Endothelial cell (in vitro differentiated cells): ENCODE measurements around the gene MACROD2. TPM values are rescaled to one million over a fixed set of nuclear protein-coding genes. Genes with fewer than 3 reads are reported as not detected.

ENCODE experiments used
- DNase-seq: peaks from one replicate; pipeline ENCODE4 v3.0.0; 2021; ENCODE audit warnings: low spot score
- H3K27ac Mint-ChIP-seq: one replicate; pipeline ENCODE4 v1.8.0; 2021; ENCODE audit warnings: mixed read lengths, inconsistent platforms; ENCODE audit not compliant: unreplicated experiment
- H3K27me3 Mint-ChIP-seq: one replicate; pipeline ENCODE4 v1.8.0; 2021; ENCODE audit warnings: mild to moderate bottlenecking, moderate library complexity, mixed read lengths, inconsistent platforms; ENCODE audit not compliant: unreplicated experiment
- H3K36me3 Mint-ChIP-seq: one replicate; pipeline ENCODE4 v1.8.0; 2021; ENCODE audit warnings: mild to moderate bottlenecking, low read depth, mixed read lengths, inconsistent platforms; ENCODE audit not compliant: unreplicated experiment
- H3K4me1 Mint-ChIP-seq: one replicate; pipeline ENCODE4 v1.8.0; 2021; ENCODE audit warnings: mild to moderate bottlenecking, mixed read lengths, inconsistent platforms; ENCODE audit not compliant: unreplicated experiment
- H3K4me3 Mint-ChIP-seq: one replicate; pipeline ENCODE4 v1.8.0; 2021; ENCODE audit warnings: mild to moderate bottlenecking, mixed read lengths, inconsistent platforms; ENCODE audit not compliant: unreplicated experiment
- H3K9me3 Mint-ChIP-seq: one replicate; pipeline ENCODE4 v1.8.0; 2021; ENCODE audit warnings: mixed read lengths, inconsistent platforms; ENCODE audit not compliant: unreplicated experiment
- total RNA-seq: library from RNA; stranded (reverse); fragmentation: NEBNext Ultra II Directional; extraction: Animal tissue kit (Norgen Biotek cat#: 25700); gene quantifications from one replicate; pipeline ENCODE4 v1.2.1, GENCODE V29; 2021; ENCODE audit not compliant: unreplicated experiment
- TF ChIP-seq, protein P1 (sequence below): fragments of 200-600 bp; sonication (generic); IDR thresholded peaks from one replicate; pipeline ENCODE4 v1.5.0; 2021; ENCODE audit warnings: antibody characterized with exemption; ENCODE audit not compliant: unreplicated experiment

The MACROD2 gene
- total RNA-seq, 1 donor from 2014 or later: 6.4 TPM

DNA sequence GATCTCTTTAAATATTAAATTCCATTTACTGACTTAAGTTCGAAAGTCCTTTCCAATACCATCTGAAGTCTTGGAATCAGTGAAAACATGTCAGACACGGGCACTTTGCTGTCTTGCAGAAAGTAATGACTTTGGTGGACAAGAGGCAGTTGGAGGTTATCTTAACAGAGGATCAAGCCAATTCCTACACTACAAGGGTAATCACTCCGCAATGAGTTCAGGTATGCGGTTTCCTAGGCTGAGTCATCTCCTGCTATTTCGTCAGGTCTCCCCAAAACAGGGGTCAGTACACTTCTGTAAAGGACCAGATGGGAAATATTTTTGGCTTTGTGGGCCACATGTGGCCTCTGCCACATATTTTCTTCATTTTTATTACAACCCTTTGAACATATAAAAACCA lies 1921.3 kb downstream of the MACROD2 start:
- DNase-seq: no peak
- no peaks in the 10 kb centered on the region for H3K36me3 Mint-ChIP-seq
- peaks cover 13% of the 10 kb centered on the region for H3K4me1 Mint-ChIP-seq
- H3K27ac Mint-ChIP-seq: no peak overlapping the region
- no peak overlapping the region for H3K4me3 Mint-ChIP-seq
- H3K9me3 Mint-ChIP-seq: no peaks in the 10 kb centered on the region
- peaks cover 3% of the 10 kb centered on the region for H3K27me3 Mint-ChIP-seq
- TF ChIP-seq, protein P1, sequence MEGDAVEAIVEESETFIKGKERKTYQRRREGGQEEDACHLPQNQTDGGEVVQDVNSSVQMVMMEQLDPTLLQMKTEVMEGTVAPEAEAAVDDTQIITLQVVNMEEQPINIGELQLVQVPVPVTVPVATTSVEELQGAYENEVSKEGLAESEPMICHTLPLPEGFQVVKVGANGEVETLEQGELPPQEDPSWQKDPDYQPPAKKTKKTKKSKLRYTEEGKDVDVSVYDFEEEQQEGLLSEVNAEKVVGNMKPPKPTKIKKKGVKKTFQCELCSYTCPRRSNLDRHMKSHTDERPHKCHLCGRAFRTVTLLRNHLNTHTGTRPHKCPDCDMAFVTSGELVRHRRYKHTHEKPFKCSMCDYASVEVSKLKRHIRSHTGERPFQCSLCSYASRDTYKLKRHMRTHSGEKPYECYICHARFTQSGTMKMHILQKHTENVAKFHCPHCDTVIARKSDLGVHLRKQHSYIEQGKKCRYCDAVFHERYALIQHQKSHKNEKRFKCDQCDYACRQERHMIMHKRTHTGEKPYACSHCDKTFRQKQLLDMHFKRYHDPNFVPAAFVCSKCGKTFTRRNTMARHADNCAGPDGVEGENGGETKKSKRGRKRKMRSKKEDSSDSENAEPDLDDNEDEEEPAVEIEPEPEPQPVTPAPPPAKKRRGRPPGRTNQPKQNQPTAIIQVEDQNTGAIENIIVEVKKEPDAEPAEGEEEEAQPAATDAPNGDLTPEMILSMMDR: no peak

DNA sequence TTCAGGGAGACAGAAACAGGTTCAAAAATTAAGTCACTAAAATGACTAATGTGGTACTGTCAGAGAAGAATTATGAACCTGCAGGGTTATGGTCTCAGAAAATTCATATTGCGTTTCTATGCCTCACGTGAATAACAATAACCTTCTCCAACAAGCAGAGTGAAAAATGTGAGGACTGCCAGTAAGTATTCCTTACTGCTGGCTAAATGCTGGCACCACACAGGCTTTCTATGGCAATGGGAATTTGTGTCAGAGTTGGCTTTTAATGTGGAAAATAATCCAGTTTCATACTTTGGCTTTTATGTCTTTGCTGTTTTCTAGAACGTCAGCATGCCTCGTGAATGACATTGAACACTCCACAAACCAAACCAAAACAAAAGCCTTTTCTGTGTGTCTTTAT lies 1922.0 kb downstream of the MACROD2 start:
- DNase-seq: no peak
- H3K9me3 Mint-ChIP-seq: no peaks in the 10 kb centered on the region
- no peak overlapping the region for H3K4me3 Mint-ChIP-seq
- H3K4me1 Mint-ChIP-seq: peaks cover 8% of the 10 kb centered on the region
- no peak overlapping the region for H3K27ac Mint-ChIP-seq
- no peaks in the 10 kb centered on the region for H3K36me3 Mint-ChIP-seq
- TF ChIP-seq, protein P1: no peak
- H3K27me3 Mint-ChIP-seq: peaks cover 3% of the 10 kb centered on the region

DNA sequence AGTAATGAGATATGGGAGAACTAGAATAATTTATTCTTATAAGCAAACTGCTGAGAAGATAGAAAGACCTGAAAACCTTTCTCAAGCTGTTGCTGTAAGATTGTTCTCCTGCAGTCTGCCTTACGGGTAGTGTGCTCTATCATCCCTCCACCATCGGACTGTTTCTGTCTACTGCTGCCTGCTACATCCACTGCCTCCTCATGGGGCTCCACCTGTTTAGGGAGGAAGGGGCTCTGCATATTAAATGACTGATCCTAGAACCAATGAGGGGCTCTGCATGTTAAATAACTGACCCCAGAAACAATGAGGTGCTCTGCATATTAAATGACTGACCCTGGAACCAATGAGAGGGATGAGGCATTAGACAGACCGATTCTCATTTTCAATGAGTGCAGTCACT lies 1923.3 kb downstream of the MACROD2 start:
- DNase-seq: no peak
- Mint-ChIP-seq H3K9me3 (no peaks in the 10 kb centered on the region), H3K27ac (no peak overlapping the region)

DNA sequence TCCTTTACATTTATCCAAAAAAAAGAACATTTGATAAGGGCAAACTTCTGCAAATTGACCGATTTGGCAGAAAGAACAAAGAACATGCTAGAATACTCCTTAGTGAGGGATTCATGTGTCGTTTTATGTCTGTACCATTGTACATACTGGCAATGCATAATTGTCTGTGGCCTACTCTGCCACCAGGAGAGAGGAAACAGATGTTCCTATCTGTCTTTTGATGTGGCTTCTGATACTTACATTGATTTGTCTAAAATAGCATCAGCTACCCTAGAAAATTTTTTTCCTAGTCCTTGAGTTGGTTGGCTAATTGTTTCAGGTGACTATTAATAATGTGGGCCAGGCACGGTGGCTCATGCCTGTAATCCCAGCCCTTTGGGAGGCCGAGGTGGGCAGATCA lies 1923.8 kb downstream of the MACROD2 start:
- H3K4me1 Mint-ChIP-seq: peaks cover 2% of the 10 kb centered on the region
- no peak for DNase-seq
- H3K27ac Mint-ChIP-seq: no peak overlapping the region
- H3K36me3 Mint-ChIP-seq: no peaks in the 10 kb centered on the region
- no peaks in the 10 kb centered on the region for H3K9me3 Mint-ChIP-seq
- peaks cover 3% of the 10 kb centered on the region for H3K27me3 Mint-ChIP-seq
- no peak overlapping the region for H3K4me3 Mint-ChIP-seq
- TF ChIP-seq, protein P1: no peak

More for the DNA sequence above, 1923.3 kb downstream of the MACROD2 start:
- Mint-ChIP-seq H3K36me3 (no peaks in the 10 kb centered on the region), H3K27me3 (peaks cover 3% of the 10 kb centered on the region), H3K4me3 (no peak overlapping the region), H3K4me1 (peaks cover 6% of the 10 kb centered on the region)
- TF ChIP-seq, protein P1: no peak

DNA sequence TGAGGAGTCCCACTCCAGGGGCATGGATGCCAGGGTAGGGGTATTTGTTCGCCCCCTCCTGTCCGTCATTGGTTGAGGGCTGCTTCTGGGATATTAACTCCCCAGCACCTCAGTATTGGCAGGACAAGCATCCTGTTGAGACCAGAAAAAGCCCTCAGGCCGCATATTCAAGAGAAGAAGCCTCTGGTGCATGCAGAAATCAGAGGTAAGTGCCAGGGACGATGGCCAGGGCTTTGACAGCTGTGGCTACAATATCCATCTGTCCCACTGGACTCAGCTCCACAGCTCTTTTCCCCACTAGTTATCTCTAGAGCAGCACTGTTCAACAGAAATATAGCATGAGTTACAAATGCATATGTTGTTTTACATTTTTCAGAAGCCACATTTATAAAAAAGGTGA lies 1926.6 kb downstream of the MACROD2 start:
- Mint-ChIP-seq H3K27me3 (peaks cover 3% of the 10 kb centered on the region), H3K27ac (no peak overlapping the region), H3K4me1 (no peaks in the 10 kb centered on the region), H3K4me3 (no peak overlapping the region), H3K36me3 (no peaks in the 10 kb centered on the region), H3K9me3 (no peaks in the 10 kb centered on the region)
- TF ChIP-seq, protein P1: no peak
- no peak for DNase-seq
